ENCODE measurements around the gene RASL10A. TPM values are rescaled to one million over a fixed set of nuclear protein-coding genes. Genes with fewer than 3 reads are reported as not detected.

RASL10A gene
- total RNA-seq, 3 donors from 2014 or later = 2.7 to 4.7 (median 4.3) TPM

- intact Hi-C loops (cut with DNase I; ENCODE audit: low total_unique reads) = no loop called here
- peaks cover 0 to under 1% of the 10 kb centered on the region in 2 donors for H3K4me1 ChIP-seq
- no peak overlapping the region for H3K4me3 ChIP-seq
- H3K27me3 ChIP-seq = peaks cover 0 to 2% of the 10 kb centered on the region in 2 donors
- H3K36me3 ChIP-seq = no peaks in the 10 kb centered on the region
- H3K9me3 ChIP-seq = no peaks in the 10 kb centered on the region
- H3K27ac ChIP-seq = no peak overlapping the region
- DNase-seq (ENCODE audit: low spot score in 2 of 2) = no peak
- TF ChIP-seq POLR2A (IDR thresholded peaks at IDR 0.05) = no peak
- TF ChIP-seq POLR2AphosphoS5 (IDR thresholded peaks at IDR 0.05) = no peak
- no peak for TF ChIP-seq CTCF (IDR thresholded peaks at IDR 0.05)
Measured at GRCh38 chr22:29320546-29320945, 5.0 kb upstream of the RASL10A start.

GRCh38 chr22:29319072-29319471 is 3.6 kb upstream of the RASL10A start:
- intact Hi-C loops (cut with DNase I; ENCODE audit: low total_unique reads) = loop anchor here (10.0 kb wide), 1 partner anchor 446 kb away; the partner anchor contains the start of genes UQCR10 and ZMAT5
- peaks cover 2 to 8% of the 10 kb centered on the region in 2 donors for H3K27me3 ChIP-seq
- no peak for DNase-seq (ENCODE audit: low spot score in 2 of 2)
- H3K27ac ChIP-seq = no peak overlapping the region
- H3K4me3 ChIP-seq = no peak overlapping the region
- no peaks in the 10 kb centered on the region for H3K9me3 ChIP-seq
- no peak for TF ChIP-seq POLR2A (IDR thresholded peaks at IDR 0.05)
- TF ChIP-seq POLR2AphosphoS5 (IDR thresholded peaks at IDR 0.05) = no peak
- no peak for TF ChIP-seq CTCF (IDR thresholded peaks at IDR 0.05)
- peaks cover 9% of the 10 kb centered on the region in 2 donors for H3K4me1 ChIP-seq
- no peaks in the 10 kb centered on the region for H3K36me3 ChIP-seq

- H3K4me3 ChIP-seq = no peak overlapping the region
- no peaks in the 10 kb centered on the region for H3K9me3 ChIP-seq
- H3K27me3 ChIP-seq = peaks cover 2 to 18% of the 10 kb centered on the region in 2 donors
- DNase-seq (ENCODE audit: low spot score in 2 of 2) = no peak
- no peaks in the 10 kb centered on the region for H3K36me3 ChIP-seq
- peaks cover 9 to 17% of the 10 kb centered on the region in 2 donors for H3K4me1 ChIP-seq
- H3K27ac ChIP-seq = no peak overlapping the region
- intact Hi-C loops (cut with DNase I; ENCODE audit: low total_unique reads) = loop anchor here (10.0 kb wide), 1 partner anchor 447 kb away; the partner anchor contains the start of genes UQCR10 and ZMAT5
- TF ChIP-seq CTCF (IDR thresholded peaks at IDR 0.05) (no peak), POLR2AphosphoS5 (IDR thresholded peaks at IDR 0.05) (no peak), POLR2A (IDR thresholded peaks at IDR 0.05) (no peak)
Measured at GRCh38 chr22:29317827-29318454, 2.4 kb upstream of the RASL10A start.

GRCh38 chr22:29316141-29316828 is 788 bp upstream of the RASL10A start:
- Histone ChIP-seq H3K4me3 (no peak overlapping the region), H3K4me1 (peaks cover 16 to 17% of the 10 kb centered on the region in 2 donors), H3K27me3 (peaks cover 2 to 18% of the 10 kb centered on the region in 2 donors), H3K27ac (no peak overlapping the region), H3K9me3 (no peaks in the 10 kb centered on the region), H3K36me3 (no peaks in the 10 kb centered on the region)
- TF ChIP-seq POLR2A (IDR thresholded peaks at IDR 0.05) = no peak
- TF ChIP-seq CTCF (IDR thresholded peaks at IDR 0.05) = no peak
- no peak for TF ChIP-seq POLR2AphosphoS5 (IDR thresholded peaks at IDR 0.05)
- intact Hi-C loops (cut with DNase I; ENCODE audit: low total_unique reads) = loop anchor here (10.0 kb wide), 1 partner anchor 449 kb away; the partner anchor contains the start of genes UQCR10 and ZMAT5
- no peak for DNase-seq (ENCODE audit: low spot score in 2 of 2)
